ENCODE measurements around the gene RAB15. TPM values are rescaled to one million over a fixed set of nuclear protein-coding genes. Genes with fewer than 3 reads are reported as not detected.

Gene RAB15
- total and polyA plus RNA-seq, 4 donors: 6.8 to 16.4 (median 14.9) TPM

DNA sequence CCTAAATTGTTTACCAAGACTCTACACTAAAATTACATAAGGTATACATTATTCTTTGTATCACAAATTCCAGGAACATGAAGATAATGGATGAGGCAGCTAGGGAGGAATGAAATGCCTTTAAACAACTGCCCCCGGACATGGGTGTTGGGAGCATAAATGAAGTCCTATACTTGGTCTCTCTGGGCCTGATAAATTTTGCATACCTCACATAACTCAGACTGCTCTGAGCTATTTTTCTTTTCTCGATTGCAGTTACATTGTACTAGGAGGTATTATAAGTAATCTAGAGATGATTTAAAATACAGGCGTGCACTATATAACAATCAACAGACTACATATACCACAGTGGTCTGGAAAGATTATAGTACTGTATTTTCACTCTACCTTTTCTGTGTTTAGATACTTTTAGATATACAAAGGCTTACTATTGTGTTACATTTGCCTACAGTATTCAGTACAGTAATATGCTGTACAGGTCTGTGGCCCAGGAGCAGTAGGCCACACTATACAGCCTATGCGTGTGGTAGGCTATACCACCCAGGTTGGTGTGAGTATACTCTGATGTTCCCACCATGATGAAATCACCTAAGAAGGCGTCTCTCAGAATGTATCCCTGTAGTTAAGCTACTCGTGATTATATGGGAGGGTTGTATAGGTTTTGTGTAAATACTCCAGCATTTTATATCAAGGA, 28.9 kb upstream of the RAB15 start:
- 88 to 89% methylated on average over 6 of the region's 6 CpGs for WGBS, 2 donors
- H3K36me3 ChIP-seq (ENCODE audit: control insufficient read depth in 4 of 4, insufficient read depth in 4 of 4, low read length in 4 of 4): peaks cover 0 to 5% (median 2%) of the 10 kb centered on the region in 4 donors
- H3K27me3 ChIP-seq (ENCODE audit: control insufficient read depth in 3 of 3, insufficient read depth in 3 of 3, low read length in 2 of 3): no peaks in the 10 kb centered on the region
- H3K4me3 ChIP-seq: no peak overlapping the region
- H3K9me3 ChIP-seq (ENCODE audit: control insufficient read depth in 4 of 4, insufficient read depth in 3 of 4, low read length in 3 of 4): no peaks in the 10 kb centered on the region
- H3K4me1 ChIP-seq (ENCODE audit: control insufficient read depth in 5 of 5, insufficient read depth in 5 of 5, low read length in 5 of 5): peaks cover 0 to 12% (median 0%) of the 10 kb centered on the region in 5 donors
- no peak overlapping the region for H3K9ac ChIP-seq (ENCODE audit: insufficient read depth in 1 of 2, low read length in 2 of 2)
- DNase-seq: no peak
- TF ChIP-seq, protein P1, sequence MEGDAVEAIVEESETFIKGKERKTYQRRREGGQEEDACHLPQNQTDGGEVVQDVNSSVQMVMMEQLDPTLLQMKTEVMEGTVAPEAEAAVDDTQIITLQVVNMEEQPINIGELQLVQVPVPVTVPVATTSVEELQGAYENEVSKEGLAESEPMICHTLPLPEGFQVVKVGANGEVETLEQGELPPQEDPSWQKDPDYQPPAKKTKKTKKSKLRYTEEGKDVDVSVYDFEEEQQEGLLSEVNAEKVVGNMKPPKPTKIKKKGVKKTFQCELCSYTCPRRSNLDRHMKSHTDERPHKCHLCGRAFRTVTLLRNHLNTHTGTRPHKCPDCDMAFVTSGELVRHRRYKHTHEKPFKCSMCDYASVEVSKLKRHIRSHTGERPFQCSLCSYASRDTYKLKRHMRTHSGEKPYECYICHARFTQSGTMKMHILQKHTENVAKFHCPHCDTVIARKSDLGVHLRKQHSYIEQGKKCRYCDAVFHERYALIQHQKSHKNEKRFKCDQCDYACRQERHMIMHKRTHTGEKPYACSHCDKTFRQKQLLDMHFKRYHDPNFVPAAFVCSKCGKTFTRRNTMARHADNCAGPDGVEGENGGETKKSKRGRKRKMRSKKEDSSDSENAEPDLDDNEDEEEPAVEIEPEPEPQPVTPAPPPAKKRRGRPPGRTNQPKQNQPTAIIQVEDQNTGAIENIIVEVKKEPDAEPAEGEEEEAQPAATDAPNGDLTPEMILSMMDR (IDR thresholded peaks at IDR 0.05; ENCODE audit: control extremely low read depth, extremely low read depth): no peak
- no peak overlapping the region for H3K27ac ChIP-seq (ENCODE audit: low read depth in 1 of 2, low read length in 1 of 2)
- ATAC-seq (ENCODE audit: insufficient read depth, low FRiP score): no peak

DNA sequence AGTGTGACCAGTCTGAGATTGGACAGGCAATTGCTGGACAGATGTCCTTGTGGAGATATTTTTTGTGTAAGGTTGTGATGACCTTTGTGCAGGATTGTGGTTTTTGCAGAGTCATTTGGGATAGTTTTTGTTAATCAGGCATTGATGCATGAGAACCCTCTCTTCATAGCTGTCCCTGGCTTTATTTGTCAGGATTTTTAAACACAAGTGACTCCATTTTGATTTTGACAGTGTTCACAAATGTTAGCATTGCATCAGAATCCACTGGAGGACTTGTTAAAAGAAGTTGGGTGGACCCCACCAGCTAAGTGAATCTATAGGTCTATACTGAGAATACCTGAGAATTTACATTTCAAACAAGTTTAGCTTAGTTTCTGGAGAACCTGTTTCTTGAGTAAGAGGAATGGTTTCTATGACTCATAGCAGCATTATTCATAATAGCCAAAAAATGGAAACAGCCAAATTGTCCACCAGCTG, 26.4 kb upstream of the RAB15 start:
- peak in 1 of 3 donors; percentile 9 for DNase-seq
- no peak overlapping the region for H3K27ac ChIP-seq (ENCODE audit: low read depth in 1 of 2, low read length in 1 of 2)
- TF ChIP-seq, protein P1 (IDR thresholded peaks at IDR 0.05; ENCODE audit: control extremely low read depth, extremely low read depth): no peak

GRCh38 chr14:64997108-64997794, 25.1 kb upstream of the RAB15 start:
- H3K9me3 ChIP-seq (ENCODE audit: control insufficient read depth in 4 of 4, insufficient read depth in 3 of 4, low read length in 3 of 4): no peaks in the 10 kb centered on the region
- 88 to 95% methylated on average over 7 of the region's 7 CpGs for WGBS, 2 donors
- no peaks in the 10 kb centered on the region for H3K27me3 ChIP-seq (ENCODE audit: control insufficient read depth in 3 of 3, insufficient read depth in 3 of 3, low read length in 2 of 3)
- peaks cover 0 to 8% (median 0%) of the 10 kb centered on the region in 5 donors for H3K4me1 ChIP-seq (ENCODE audit: control insufficient read depth in 5 of 5, insufficient read depth in 5 of 5, low read length in 5 of 5)
- no peak overlapping the region for H3K27ac ChIP-seq (ENCODE audit: low read depth in 1 of 2, low read length in 1 of 2)
- DNase-seq (no peak), ATAC-seq (ENCODE audit: insufficient read depth, low FRiP score) (no peak)
- no peak overlapping the region for H3K4me3 ChIP-seq
- H3K36me3 ChIP-seq (ENCODE audit: control insufficient read depth in 4 of 4, insufficient read depth in 4 of 4, low read length in 4 of 4): peaks cover 0 to 2% (median 0%) of the 10 kb centered on the region in 4 donors
- peak overlapping the region in 1 of 2 donors; percentile 27 for H3K9ac ChIP-seq (ENCODE audit: insufficient read depth in 1 of 2, low read length in 2 of 2)
- TF ChIP-seq, protein P1 (IDR thresholded peaks at IDR 0.05; ENCODE audit: control extremely low read depth, extremely low read depth): no peak

More for the DNA sequence above, 26.4 kb upstream of the RAB15 start:
- no peak overlapping the region for H3K4me3 ChIP-seq
- H3K36me3 ChIP-seq (ENCODE audit: control insufficient read depth in 4 of 4, insufficient read depth in 4 of 4, low read length in 4 of 4): no peaks in the 10 kb centered on the region
- peaks cover 0 to 12% (median 0%) of the 10 kb centered on the region in 5 donors for H3K4me1 ChIP-seq (ENCODE audit: control insufficient read depth in 5 of 5, insufficient read depth in 5 of 5, low read length in 5 of 5)
- no peak overlapping the region for H3K9ac ChIP-seq (ENCODE audit: insufficient read depth in 1 of 2, low read length in 2 of 2)
- no peak for ATAC-seq (ENCODE audit: insufficient read depth, low FRiP score)
- no peaks in the 10 kb centered on the region for H3K9me3 ChIP-seq (ENCODE audit: control insufficient read depth in 4 of 4, insufficient read depth in 3 of 4, low read length in 3 of 4)
- no peaks in the 10 kb centered on the region for H3K27me3 ChIP-seq (ENCODE audit: control insufficient read depth in 3 of 3, insufficient read depth in 3 of 3, low read length in 2 of 3)
